Adrenal gland (tissue), 5 donors: ENCODE data around the gene COL19A1.

Source experiments
- POLR2A ChIP-seq, 2 donors: fragments of 450-650 bp; IDR thresholded peaks; one replicate each; pipeline ENCODE4 v1.6.1; 2017; ENCODE audit warnings: antibody characterized with exemption in 2 of 2, mild to moderate bottlenecking in 2 of 2, moderate library complexity in 1 of 2
- TF ChIP-seq, protein P1 (sequence below), 6 experiments: fragments of 450-650 bp in 4 of 6; fragments of 200-600 bp in 2 of 6; sonication (generic) in 1 of 6; IDR thresholded peaks; 1 replicate in 5 of 6; 2 replicates in 1 of 6; pipeline versions ENCODE4 v1.5.1 to v1.8.0; 2016 to 2021; ENCODE audit warnings: antibody characterized with exemption in 6 of 6, mild to moderate bottlenecking in 2 of 6, moderate library complexity in 1 of 6
- donor health status: DM: no; HTN: no; CAD: no.

DNA sequence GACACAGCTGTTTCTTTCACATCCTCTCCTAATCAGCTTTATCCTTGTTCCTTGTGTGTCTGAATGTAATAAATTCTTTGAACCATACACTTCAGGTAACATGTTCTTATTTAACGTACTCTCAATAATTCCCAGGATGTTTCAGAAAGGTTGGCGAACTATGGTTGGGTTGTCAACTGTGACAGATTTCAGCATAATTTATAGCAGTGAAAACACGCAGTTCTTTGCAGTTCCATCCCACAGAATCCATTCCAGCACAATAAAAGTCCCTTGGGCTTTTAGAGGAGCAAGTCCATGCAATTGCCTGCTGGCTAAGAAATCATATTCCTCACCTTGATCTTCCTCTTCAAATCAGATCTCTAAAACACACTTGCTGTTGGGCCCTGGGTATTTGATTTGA, 317.2 kb downstream of the COL19A1 start:
- TF ChIP-seq, protein P1, sequence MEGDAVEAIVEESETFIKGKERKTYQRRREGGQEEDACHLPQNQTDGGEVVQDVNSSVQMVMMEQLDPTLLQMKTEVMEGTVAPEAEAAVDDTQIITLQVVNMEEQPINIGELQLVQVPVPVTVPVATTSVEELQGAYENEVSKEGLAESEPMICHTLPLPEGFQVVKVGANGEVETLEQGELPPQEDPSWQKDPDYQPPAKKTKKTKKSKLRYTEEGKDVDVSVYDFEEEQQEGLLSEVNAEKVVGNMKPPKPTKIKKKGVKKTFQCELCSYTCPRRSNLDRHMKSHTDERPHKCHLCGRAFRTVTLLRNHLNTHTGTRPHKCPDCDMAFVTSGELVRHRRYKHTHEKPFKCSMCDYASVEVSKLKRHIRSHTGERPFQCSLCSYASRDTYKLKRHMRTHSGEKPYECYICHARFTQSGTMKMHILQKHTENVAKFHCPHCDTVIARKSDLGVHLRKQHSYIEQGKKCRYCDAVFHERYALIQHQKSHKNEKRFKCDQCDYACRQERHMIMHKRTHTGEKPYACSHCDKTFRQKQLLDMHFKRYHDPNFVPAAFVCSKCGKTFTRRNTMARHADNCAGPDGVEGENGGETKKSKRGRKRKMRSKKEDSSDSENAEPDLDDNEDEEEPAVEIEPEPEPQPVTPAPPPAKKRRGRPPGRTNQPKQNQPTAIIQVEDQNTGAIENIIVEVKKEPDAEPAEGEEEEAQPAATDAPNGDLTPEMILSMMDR (IDR thresholded peaks at IDR 0.05): no peak
- no peak for TF ChIP-seq POLR2A (IDR thresholded peaks at IDR 0.05)
